HCT116 (cell line): ENCODE measurements around the gene DGKB. TPM values are rescaled to one million over a fixed set of nuclear protein-coding genes. Genes with fewer than 3 reads are reported as not detected.

Experiments used
- ATAC-seq: fragments of 200-7000 bp; cut with Tn5 transposase; 2 replicates; pipeline ENCODE4 v1.9.1; 2020; ENCODE audit warnings: mild to moderate bottlenecking, moderate library complexity
- BruUV-seq: library from RNA; stranded (reverse); fragments of 400-500 nt; replicated peaks from 2 replicates; lab custom pipeline; 2021; lab: Mats Ljungman, UMichigan
- CTCF ChIA-PET: fragments of 300-600 bp; sonication (Branson Sonifier 250); formaldehyde crosslinking; loops from one replicate; lab custom pipeline; 2021; ENCODE audit warnings: antibody characterized with exemption; lab: Charles Lee
- POLR2A ChIA-PET: fragments of 300-600, 350-600 bp; sonication (Branson Sonifier 250); formaldehyde crosslinking; loops from one replicate; lab custom pipeline; 2021; ENCODE audit warnings: antibody characterized with exemption; lab: Charles Lee
- RAD21 ChIA-PET, 2 experiments: fragments of 300-600 bp; sonication (Branson Sonifier 250); formaldehyde crosslinking; loops; one replicate each; lab custom pipeline; 2023; ENCODE audit warnings: low total read pairs in 2 of 2; ENCODE audit not compliant: uncharacterized antibody in 2 of 2, unreplicated experiment in 2 of 2, low non-redundant PET in 1 of 2; lab: Charles Lee
- DNase-seq: peaks from one replicate; pipeline ENCODE4 v3.0.0-alpha.2; 2010; ENCODE audit warnings: low read depth, low spot score
- H2AFZ ChIP-seq: fragments of 200-600 bp; shearing (Covaris generic), sonication (generic); 2 replicates; pipeline ENCODE4 v1.6.1; 2017; ENCODE audit warnings: low read depth, mixed run types, mixed read lengths, antibody characterized with exemption, low read length; ENCODE audit not compliant: poor library complexity, severe bottlenecking
- H3K27ac ChIP-seq: 2 replicates; pipeline ENCODE4 v1.5.1; 2012; ENCODE audit warnings: low read depth, low read length
- H3K27me3 ChIP-seq: fragments of 200-600 bp; sonication (generic); 2 replicates; pipeline ENCODE4 v1.6.1; 2016; ENCODE audit warnings: mixed run types, low read length, mixed read lengths; ENCODE audit not compliant: insufficient read depth
- H3K36me3 ChIP-seq, 2 experiments: fragments of 200-500 bp in 1 of 2; fragments of 200-600 bp in 1 of 2; sonication (Bioruptor generic) in 1 of 2; sonication (generic) in 1 of 2; 2 replicates each; pipeline versions ENCODE4 v1.5.1 to v1.6.1; 2014 to 2016; ENCODE audit warnings: low read length in 2 of 2, inconsistent platforms in 1 of 2, mixed read lengths in 1 of 2, mixed run types in 1 of 2; ENCODE audit not compliant: insufficient read depth in 2 of 2, control insufficient read depth in 1 of 2
- H3K4me1 ChIP-seq, 2 experiments: fragments of 200-600 bp in 1 of 2; sonication (generic) in 1 of 2; 2 replicates each; pipeline versions ENCODE4 v1.5.1 to v1.6.1; 2012 to 2017; ENCODE audit warnings: low read length in 2 of 2, inconsistent platforms in 1 of 2, mild to moderate bottlenecking in 1 of 2, mixed read lengths in 1 of 2, mixed run types in 1 of 2, moderate library complexity in 1 of 2; ENCODE audit not compliant: insufficient read depth in 2 of 2, control insufficient read depth in 1 of 2
- H3K4me2 ChIP-seq: fragments of 200-600 bp; sonication (generic); 2 replicates; pipeline ENCODE4 v1.6.1; 2017; ENCODE audit warnings: mixed run types, low read length, mixed read lengths
- H3K4me3 ChIP-seq, 2 experiments: fragments of 200-600 bp in 1 of 2; sonication (generic) in 1 of 2; replicated peaks in 1 of 2; 2 replicates each; pipeline ENCODE4 v1.5.1; 2011 to 2016; ENCODE audit warnings: low read length in 2 of 2, control low read depth in 1 of 2, low read depth in 1 of 2, mild to moderate bottlenecking in 1 of 2, mixed read lengths in 1 of 2, mixed run types in 1 of 2
- H3K79me2 ChIP-seq: fragments of 200-600 bp; sonication (generic); 2 replicates; pipeline ENCODE4 v1.6.1; 2017; ENCODE audit warnings: mild to moderate bottlenecking, mixed run types, low read length, moderate library complexity, mixed read lengths; ENCODE audit not compliant: insufficient read depth
- H3K9ac ChIP-seq: fragments of 200-600 bp; sonication (generic); 2 replicates; pipeline ENCODE4 v1.6.1; 2016; ENCODE audit warnings: low read length, mixed read lengths
- H3K9me2 ChIP-seq: fragments of 200-600 bp; sonication (generic), shearing (Covaris generic); 2 replicates; pipeline ENCODE4 v1.6.1; 2017; ENCODE audit warnings: mixed run types, mild to moderate bottlenecking, moderate library complexity; ENCODE audit not compliant: insufficient read depth
- H3K9me3 ChIP-seq, 2 experiments: fragments of 200-500 bp in 1 of 2; fragments of 200-600 bp in 1 of 2; sonication (Bioruptor generic) in 1 of 2; sonication (generic) in 1 of 2; 2 replicates each; pipeline ENCODE4 v1.6.1; 2014 to 2017; ENCODE audit warnings: low read length in 2 of 2, mixed read lengths in 2 of 2, inconsistent platforms in 1 of 2, low read depth in 1 of 2, mild to moderate bottlenecking in 1 of 2, mixed run types in 1 of 2, moderate library complexity in 1 of 2; ENCODE audit not compliant: control insufficient read depth in 1 of 2, insufficient read depth in 1 of 2
- H4K20me1 ChIP-seq: fragments of 200-600 bp; sonication (generic), shearing (Covaris generic); 2 replicates; pipeline ENCODE4 v1.6.1; 2017; ENCODE audit warnings: mixed run types, mild to moderate bottlenecking, moderate library complexity; ENCODE audit not compliant: insufficient read depth
- ATF3 ChIP-seq: IDR thresholded peaks from 2 replicates; pipeline ENCODE4 v1.6.1; 2012
- CEBPB ChIP-seq: IDR thresholded peaks from 2 replicates; pipeline ENCODE4 v1.6.1; 2012; ENCODE audit warnings: low read depth
- ELF1 ChIP-seq: IDR thresholded peaks from 2 replicates; pipeline ENCODE4 v1.6.1; 2012; ENCODE audit warnings: low read depth, borderline replicate concordance
- EZH2phosphoT487 ChIP-seq: fragments of 200-600 bp; IDR thresholded peaks from 2 replicates; pipeline ENCODE4 v1.6.1; 2018; ENCODE audit warnings: antibody characterized with exemption, borderline replicate concordance
- JUND ChIP-seq: IDR thresholded peaks from 2 replicates; pipeline ENCODE4 v1.6.1; 2012
- YY1 ChIP-seq: IDR thresholded peaks from 2 replicates; pipeline ENCODE4 v1.6.1; 2011; ENCODE audit warnings: low read length, low read depth, moderate library complexity, mild to moderate bottlenecking; ENCODE audit not compliant: insufficient replicate concordance; ENCODE audit errors: extremely low read depth
- ZBTB33 ChIP-seq: IDR thresholded peaks from 2 replicates; pipeline ENCODE4 v1.6.1; 2011; ENCODE audit warnings: mild to moderate bottlenecking, low read length, moderate library complexity; ENCODE audit not compliant: insufficient replicate concordance; ENCODE audit errors: extremely low read depth
- ZFX ChIP-seq: fragments of 450-650 bp; IDR thresholded peaks from 2 replicates; pipeline ENCODE4 v1.6.1; 2017
- intact Hi-C: fragments of 100-400 bp; cut with micrococcal nuclease; formaldehyde crosslinking; loops from 2 replicates; pipeline ENCODE4 v1.10.0; 2022
- total RNA-seq: library from RNA; stranded (reverse); gene quantifications from one replicate; pipeline ENCODE4 v1.2.1, GENCODE V29; 2021; ENCODE audit not compliant: unreplicated experiment

Gene DGKB
- total RNA-seq, 1 experiment from 2014 or later: 0.05 TPM

GRCh38 chr7:14432924-14433323, 469.6 kb downstream of the DGKB start (continued):
- TF ChIP-seq ZBTB33 (no peak), JUND (no peak)

- no TSS peak for BruUV-seq
- no peaks in the 10 kb centered on the region for H3K9me2 ChIP-seq
- no peaks in the 10 kb centered on the region for H3K36me3 ChIP-seq
- no peaks in the 10 kb centered on the region for H4K20me1 ChIP-seq
- ATAC-seq: no peak
- no peaks in the 10 kb centered on the region for H3K27me3 ChIP-seq
- TF ChIP-seq CEBPB (no peak), YY1 (no peak)
- TF ChIP-seq, all 23 proteins: peak for 0
- intact Hi-C loops: no loop called here
- ChIA-PET CTCF (no interaction called here), POLR2A (no interaction called here), RAD21 (no interaction called here)
- no peak overlapping the region for H2AFZ ChIP-seq
- H3K4me1 ChIP-seq: no peaks in the 10 kb centered on the region
- H3K9me3 ChIP-seq: no peaks in the 10 kb centered on the region
- no peaks in the 10 kb centered on the region for H3K79me2 ChIP-seq
- DNase-seq: no peak
- no peak overlapping the region for H3K4me3 ChIP-seq
- no peak overlapping the region for H3K4me2 ChIP-seq
- H3K9ac ChIP-seq: no peak overlapping the region
- H3K27ac ChIP-seq: no peak overlapping the region
Observed at GRCh38 chr7:14430926-14431325, 471.6 kb downstream of the DGKB start.

- intact Hi-C loops: no loop called here
Observed at GRCh38 chr7:14425559-14425958, 477.0 kb downstream of the DGKB start.

More at GRCh38 chr7:14425559-14425958, 477.0 kb downstream of the DGKB start:
- H3K36me3 ChIP-seq: no peaks in the 10 kb centered on the region
- DNase-seq: no peak
- POLR2A ChIA-PET: no interaction called here
- no peaks in the 10 kb centered on the region for H4K20me1 ChIP-seq
- TF ChIP-seq ELF1 (no peak), EZH2phosphoT487 (no peak), ATF3 (no peak), ZFX (no peak)
- no peak overlapping the region for H3K4me2 ChIP-seq
- no peaks in the 10 kb centered on the region for H3K9me3 ChIP-seq
- H2AFZ ChIP-seq: no peak overlapping the region
- no peaks in the 10 kb centered on the region for H3K9me2 ChIP-seq
- no peak overlapping the region for H3K9ac ChIP-seq
- RAD21 ChIA-PET: no interaction called here
- CTCF ChIA-PET: no interaction called here
- ATAC-seq: no peak
- BruUV-seq: no TSS peak
- no peaks in the 10 kb centered on the region for H3K79me2 ChIP-seq
- H3K4me1 ChIP-seq: no peaks in the 10 kb centered on the region
- no peak overlapping the region for H3K27ac ChIP-seq
- no peaks in the 10 kb centered on the region for H3K27me3 ChIP-seq
- H3K4me3 ChIP-seq: no peak overlapping the region
